ENCODE data around the gene SLC30A9. TPM values are rescaled to one million over a fixed set of nuclear protein-coding genes. Genes with fewer than 3 reads are reported as not detected.

Gene SLC30A9
- total RNA-seq, 4 donors from 2014 or later: 39.4 to 54.9 (median 46.7) TPM

GRCh38 chr4:42070463-42070862, 80.1 kb downstream of the SLC30A9 start:
- no peak for ATAC-seq
- TF ChIP-seq POLR2AphosphoS5 (IDR thresholded peaks at IDR 0.05) (no peak), EP300 (IDR thresholded peaks at IDR 0.05) (no peak), POLR2A (IDR thresholded peaks at IDR 0.05) (no peak)
- TF ChIP-seq, protein P1, sequence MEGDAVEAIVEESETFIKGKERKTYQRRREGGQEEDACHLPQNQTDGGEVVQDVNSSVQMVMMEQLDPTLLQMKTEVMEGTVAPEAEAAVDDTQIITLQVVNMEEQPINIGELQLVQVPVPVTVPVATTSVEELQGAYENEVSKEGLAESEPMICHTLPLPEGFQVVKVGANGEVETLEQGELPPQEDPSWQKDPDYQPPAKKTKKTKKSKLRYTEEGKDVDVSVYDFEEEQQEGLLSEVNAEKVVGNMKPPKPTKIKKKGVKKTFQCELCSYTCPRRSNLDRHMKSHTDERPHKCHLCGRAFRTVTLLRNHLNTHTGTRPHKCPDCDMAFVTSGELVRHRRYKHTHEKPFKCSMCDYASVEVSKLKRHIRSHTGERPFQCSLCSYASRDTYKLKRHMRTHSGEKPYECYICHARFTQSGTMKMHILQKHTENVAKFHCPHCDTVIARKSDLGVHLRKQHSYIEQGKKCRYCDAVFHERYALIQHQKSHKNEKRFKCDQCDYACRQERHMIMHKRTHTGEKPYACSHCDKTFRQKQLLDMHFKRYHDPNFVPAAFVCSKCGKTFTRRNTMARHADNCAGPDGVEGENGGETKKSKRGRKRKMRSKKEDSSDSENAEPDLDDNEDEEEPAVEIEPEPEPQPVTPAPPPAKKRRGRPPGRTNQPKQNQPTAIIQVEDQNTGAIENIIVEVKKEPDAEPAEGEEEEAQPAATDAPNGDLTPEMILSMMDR (IDR thresholded peaks at IDR 0.05): no peak
- WGBS, 2 donors (ENCODE audit: low coverage in 1 of 2): 90 to 91% methylated on average over 3 to 4 of the region's 4 CpGs
- peaks cover 0 to 54% of the 10 kb centered on the region in 2 donors for H3K36me3 ChIP-seq
- no peaks in the 10 kb centered on the region for H3K9me3 ChIP-seq
- H3K4me1 ChIP-seq: peaks cover 0 to 11% (median 0%) of the 10 kb centered on the region in 3 donors
- no peak overlapping the region for H3K4me3 ChIP-seq
- H3K27me3 ChIP-seq: no peaks in the 10 kb centered on the region
- H3K27ac ChIP-seq: no peak overlapping the region

DNA sequence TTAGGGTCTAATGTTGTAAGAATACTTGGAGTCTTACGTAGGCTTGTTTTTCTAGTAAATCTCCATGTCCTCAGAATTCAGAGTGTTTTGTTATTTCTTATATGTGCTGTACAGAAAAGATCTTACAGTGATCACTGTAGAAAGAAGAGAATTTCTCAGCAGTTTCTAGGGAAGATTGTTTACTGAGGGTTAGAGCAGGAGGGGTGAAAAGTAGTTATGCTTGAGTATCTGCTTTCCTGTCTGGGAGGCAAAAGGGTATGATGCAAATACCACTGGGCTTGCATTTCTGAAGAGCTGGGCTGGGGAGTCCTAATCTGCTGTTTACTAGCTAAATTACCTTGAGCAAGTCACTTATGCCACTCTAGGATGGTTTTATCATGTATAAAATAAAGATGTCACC, 84.0 kb downstream of the SLC30A9 start:
- TF ChIP-seq, protein P1 (IDR thresholded peaks at IDR 0.05): no peak
- TF ChIP-seq EP300 (IDR thresholded peaks at IDR 0.05) (no peak), POLR2A (IDR thresholded peaks at IDR 0.05) (no peak), POLR2AphosphoS5 (IDR thresholded peaks at IDR 0.05) (no peak)
- H3K4me3 ChIP-seq: no peak overlapping the region
- peaks cover 0 to 64% of the 10 kb centered on the region in 2 donors for H3K36me3 ChIP-seq
- ATAC-seq: no peak
- H3K4me1 ChIP-seq: peaks cover 0 to 11% (median 0%) of the 10 kb centered on the region in 3 donors
- WGBS, 2 donors (ENCODE audit: low coverage in 1 of 2): 83 to 100% methylated on average over 1 of the region's 1 CpG
- no peaks in the 10 kb centered on the region for H3K27me3 ChIP-seq
- H3K27ac ChIP-seq: no peak overlapping the region
- H3K9me3 ChIP-seq: no peaks in the 10 kb centered on the region

- H3K9me3 ChIP-seq: no peaks in the 10 kb centered on the region
- no peak overlapping the region for H3K4me3 ChIP-seq
- TF ChIP-seq, protein P1 (IDR thresholded peaks at IDR 0.05): no peak
- no peaks in the 10 kb centered on the region for H3K27me3 ChIP-seq
- no peak for ATAC-seq
- peaks cover 5 to 66% of the 10 kb centered on the region in 2 donors for H3K36me3 ChIP-seq
- H3K4me1 ChIP-seq: peaks cover 0 to 11% (median 0%) of the 10 kb centered on the region in 3 donors
- no peak overlapping the region for H3K27ac ChIP-seq
These were observed 88.0 kb downstream of the SLC30A9 start for GRCh38 chr4:42078184-42078801.

DNA sequence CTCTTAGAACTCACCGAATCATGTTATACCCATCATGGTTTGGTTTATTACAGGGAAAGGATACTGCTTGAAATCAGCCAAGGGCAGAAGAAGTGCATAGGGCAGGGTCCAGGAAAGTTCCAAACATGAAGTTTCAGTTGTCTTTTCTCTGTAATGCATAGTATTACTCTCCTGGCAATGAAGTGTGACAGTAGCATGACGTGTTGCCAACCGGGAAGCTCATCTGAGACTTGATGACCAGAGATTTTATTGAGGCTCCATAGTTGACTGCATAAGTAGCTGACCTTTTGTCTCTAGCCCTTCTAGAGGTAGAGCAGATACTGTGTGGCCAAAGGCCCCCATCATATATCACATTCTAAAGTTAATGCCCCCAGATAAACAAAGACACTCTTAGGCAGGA, 90.0 kb downstream of the SLC30A9 start:
- ATAC-seq: no peak
- Histone ChIP-seq H3K4me3 (no peak overlapping the region), H3K27me3 (no peaks in the 10 kb centered on the region), H3K27ac (no peak overlapping the region), H3K36me3 (peaks cover 5 to 69% of the 10 kb centered on the region in 2 donors), H3K4me1 (no peaks in the 10 kb centered on the region), H3K9me3 (no peaks in the 10 kb centered on the region)
- WGBS, 2 donors (ENCODE audit: low coverage in 1 of 2): 87 to 100% methylated on average over 3 of the region's 3 CpGs
- TF ChIP-seq EP300 (IDR thresholded peaks at IDR 0.05): no peak
- TF ChIP-seq POLR2AphosphoS5 (IDR thresholded peaks at IDR 0.05): no peak
- TF ChIP-seq, protein P1 (IDR thresholded peaks at IDR 0.05): no peak
- no peak for TF ChIP-seq POLR2A (IDR thresholded peaks at IDR 0.05)

GRCh38 chr4:42083816-42084215, 93.5 kb downstream of the SLC30A9 start:
- no peak overlapping the region for H3K4me3 ChIP-seq

More at GRCh38 chr4:42083816-42084215, 93.5 kb downstream of the SLC30A9 start:
- H3K9me3 ChIP-seq: no peaks in the 10 kb centered on the region
- no peak for TF ChIP-seq POLR2AphosphoS5 (IDR thresholded peaks at IDR 0.05)
- TF ChIP-seq, protein P1 (IDR thresholded peaks at IDR 0.05): no peak
- no peak for TF ChIP-seq EP300 (IDR thresholded peaks at IDR 0.05)
- TF ChIP-seq POLR2A (IDR thresholded peaks at IDR 0.05): no peak
- no peak overlapping the region for H3K27ac ChIP-seq
- 60 to 71% methylated on average over 1 of the region's 1 CpG for WGBS, 2 donors (ENCODE audit: low coverage in 1 of 2)
- H3K4me1 ChIP-seq: no peaks in the 10 kb centered on the region
- H3K27me3 ChIP-seq: no peaks in the 10 kb centered on the region
- peaks cover 5 to 67% of the 10 kb centered on the region in 2 donors for H3K36me3 ChIP-seq
- ATAC-seq: no peak

Measured in gastroesophageal sphincter (tissue), 4 donors.